ENCODE results near the gene HIC1.

Gene HIC1

GRCh38 chr17:2058586-2059546 is 4.0 kb downstream of the HIC1 start:
- DNase-seq, result peak; percentile 66

GRCh38 chr17:2059547-2060384 is 4.9 kb downstream of the HIC1 start:
- DNase-seq, result peak; percentile 39

GRCh38 chr17:2060385-2060658 is 5.4 kb downstream of the HIC1 start:
- DNase-seq, result no peak

GRCh38 chr17:2060681-2061440 is 6.0 kb downstream of the HIC1 start:
- peak; percentile 30 for DNase-seq

GRCh38 chr17:2061441-2061958 is 6.6 kb downstream of the HIC1 start:
- DNase-seq, result no peak

- DNase-seq, result peak; percentile 30
These were observed 7.8 kb downstream of the HIC1 start for GRCh38 chr17:2062571-2063183.

- no peak for DNase-seq
These were observed 8.6 kb downstream of the HIC1 start for GRCh38 chr17:2063261-2064146.

GRCh38 chr17:2064147-2064489 is 9.2 kb downstream of the HIC1 start:
- peak; percentile 14 for DNase-seq

GRCh38 chr17:2064520-2064971 is 9.6 kb downstream of the HIC1 start:
- peak; percentile 25 for DNase-seq

- peak; percentile 22 for DNase-seq
These were observed 10.3 kb downstream of the HIC1 start for GRCh38 chr17:2064980-2065785.

GRCh38 chr17:2065949-2066400 is 11.1 kb downstream of the HIC1 start:
- DNase-seq, result peak; percentile 26

GRCh38 chr17:2067048-2067561 is 12.2 kb downstream of the HIC1 start:
- peak; percentile 40 for DNase-seq

- DNase-seq, result no peak
These were observed 12.7 kb downstream of the HIC1 start for GRCh38 chr17:2067608-2068024.

GRCh38 chr17:2068031-2068518 is 13.2 kb downstream of the HIC1 start:
- DNase-seq, result no peak

GRCh38 chr17:2068519-2069051 is 13.7 kb downstream of the HIC1 start:
- no peak for DNase-seq

GRCh38 chr17:2070241-2071023 is 15.5 kb downstream of the HIC1 start:
- DNase-seq, result no peak

- DNase-seq, result no peak
These were observed 16.1 kb downstream of the HIC1 start for GRCh38 chr17:2071024-2071385.
